ENCODE measurements around the gene OR4P4. TPM values are rescaled to one million over a fixed set of nuclear protein-coding genes. Genes with fewer than 3 reads are reported as not detected.

The OR4P4 gene
- polyA plus RNA-seq, 1 donor, result not detected

Other genes with a start within 250 kb of the OR4P4 start
- not detected for gene OR4C15, start 80.6 kb upstream of the OR4P4 start, polyA plus RNA-seq
- gene OR4C16, start 63.0 kb upstream of the OR4P4 start, polyA plus RNA-seq, result not detected
- gene OR4C11, start 27.5 kb upstream of the OR4P4 start, polyA plus RNA-seq, result not detected
- gene OR4S2, start 13.2 kb downstream of the OR4P4 start, polyA plus RNA-seq, result not detected
- gene OR4C6, start 27.1 kb downstream of the OR4P4 start, polyA plus RNA-seq, result not detected
- gene OR5D13, start 138.3 kb downstream of the OR4P4 start, polyA plus RNA-seq, result not detected
- gene OR5D14, start 160.4 kb downstream of the OR4P4 start, polyA plus RNA-seq, result not detected
- gene OR5L1, start 176.3 kb downstream of the OR4P4 start, polyA plus RNA-seq, result not detected
- not detected for gene OR5D18, start 184.5 kb downstream of the OR4P4 start, polyA plus RNA-seq
- gene OR5L2, start 192.1 kb downstream of the OR4P4 start, polyA plus RNA-seq, result not detected
- not detected for gene OR5D16, start 203.6 kb downstream of the OR4P4 start, polyA plus RNA-seq
- not detected for gene TRIM51, start 248.2 kb downstream of the OR4P4 start, polyA plus RNA-seq

Data from large intestine (tissue), 1 donor.